ENCODE data around the gene EPX. TPM values are rescaled to one million over a fixed set of nuclear protein-coding genes. Genes with fewer than 3 reads are reported as not detected.

EPX gene
- total RNA-seq, 1 experiment from 2014 or later, result not detected

- Histone ChIP-seq H3K9ac (ENCODE audit: low read length) (no peak overlapping the region), H3K79me2 (ENCODE audit: insufficient read depth, low read length) (no peaks in the 10 kb centered on the region), H3K4me3 (replicated peaks in 1 of 2; ENCODE audit: low read depth in 1 of 2, low read length in 2 of 2) (no peak overlapping the region), H3K36me3 (ENCODE audit: control insufficient read depth in 1 of 2, insufficient read depth in 2 of 2, low read length in 2 of 2) (peaks cover 5 to 15% of the 10 kb centered on the region in 2 experiments; a peak in 3 of 4 replicates), H3K27ac (ENCODE audit: low read depth, low read length) (no peak overlapping the region), H3K4me2 (ENCODE audit: low read length) (no peak overlapping the region), H3K27me3 (ENCODE audit: insufficient read depth, low read length) (no peaks in the 10 kb centered on the region), H3K9me3 (ENCODE audit: control insufficient read depth in 1 of 2, insufficient read depth in 1 of 2, low read depth in 1 of 2, low read length in 2 of 2) (no peaks in the 10 kb centered on the region), H3K9me2 (ENCODE audit: insufficient read depth) (no peaks in the 10 kb centered on the region), H3K4me1 (ENCODE audit: control insufficient read depth in 1 of 2, insufficient read depth in 2 of 2, low read length in 2 of 2) (no peaks in the 10 kb centered on the region), H2AFZ (ENCODE audit: low read depth, low read length, poor library complexity, severe bottlenecking) (no peak overlapping the region), H4K20me1 (ENCODE audit: insufficient read depth) (no peaks in the 10 kb centered on the region)
- RAD21 ChIA-PET (ENCODE audit: low non-redundant PET in 1 of 2, low total read pairs in 2 of 2, uncharacterized antibody in 2 of 2, unreplicated experiment in 2 of 2), result no interaction called here
- intact Hi-C loops (cut with micrococcal nuclease), result no loop called here
- DNase-seq (ENCODE audit: low read depth, low spot score) (no peak), ATAC-seq (no peak)
- POLR2A ChIA-PET, result no interaction called here
- CTCF ChIA-PET, result no interaction called here
- no TSS peak for BruUV-seq (replicated peaks)
- no peak for TF ChIP-seq EZH2 (IDR thresholded peaks at IDR 0.05)
- no peak for TF ChIP-seq MAX (IDR thresholded peaks at IDR 0.05)
- no peak for TF ChIP-seq SIN3A (IDR thresholded peaks at IDR 0.05; ENCODE audit: low read depth)
- no peak for TF ChIP-seq ZNF274 (IDR thresholded peaks at IDR 0.05; ENCODE audit: low read depth, low read length)
- TF ChIP-seq CEBPB (IDR thresholded peaks at IDR 0.05; ENCODE audit: low read depth), result no peak
- TF ChIP-seq, protein P1, sequence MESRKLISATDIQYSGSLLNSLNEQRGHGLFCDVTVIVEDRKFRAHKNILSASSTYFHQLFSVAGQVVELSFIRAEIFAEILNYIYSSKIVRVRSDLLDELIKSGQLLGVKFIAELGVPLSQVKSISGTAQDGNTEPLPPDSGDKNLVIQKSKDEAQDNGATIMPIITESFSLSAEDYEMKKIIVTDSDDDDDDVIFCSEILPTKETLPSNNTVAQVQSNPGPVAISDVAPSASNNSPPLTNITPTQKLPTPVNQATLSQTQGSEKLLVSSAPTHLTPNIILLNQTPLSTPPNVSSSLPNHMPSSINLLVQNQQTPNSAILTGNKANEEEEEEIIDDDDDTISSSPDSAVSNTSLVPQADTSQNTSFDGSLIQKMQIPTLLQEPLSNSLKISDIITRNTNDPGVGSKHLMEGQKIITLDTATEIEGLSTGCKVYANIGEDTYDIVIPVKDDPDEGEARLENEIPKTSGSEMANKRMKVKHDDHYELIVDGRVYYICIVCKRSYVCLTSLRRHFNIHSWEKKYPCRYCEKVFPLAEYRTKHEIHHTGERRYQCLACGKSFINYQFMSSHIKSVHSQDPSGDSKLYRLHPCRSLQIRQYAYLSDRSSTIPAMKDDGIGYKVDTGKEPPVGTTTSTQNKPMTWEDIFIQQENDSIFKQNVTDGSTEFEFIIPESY (IDR thresholded peaks at IDR 0.05; ENCODE audit: extremely low read depth, insufficient replicate concordance, low read length), result no peak
- no peak for TF ChIP-seq EZH2phosphoT487 (IDR thresholded peaks at IDR 0.05; ENCODE audit: borderline replicate concordance)
- TF ChIP-seq TCF7L2 (IDR thresholded peaks at IDR 0.05; ENCODE audit: borderline replicate concordance, extremely low read depth, insufficient read depth, insufficient read length), result no peak
- TF ChIP-seq, protein P2, sequence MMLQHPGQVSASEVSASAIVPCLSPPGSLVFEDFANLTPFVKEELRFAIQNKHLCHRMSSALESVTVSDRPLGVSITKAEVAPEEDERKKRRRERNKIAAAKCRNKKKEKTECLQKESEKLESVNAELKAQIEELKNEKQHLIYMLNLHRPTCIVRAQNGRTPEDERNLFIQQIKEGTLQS (IDR thresholded peaks at IDR 0.05), result no peak
- TF ChIP-seq RAD21 (IDR thresholded peaks at IDR 0.05; ENCODE audit: low read depth), result no peak
- no peak for TF ChIP-seq POLR2A (IDR thresholded peaks at IDR 0.05; ENCODE audit: borderline replicate concordance, extremely low read depth, insufficient read depth, insufficient read length)
- no peak for TF ChIP-seq SRF (IDR thresholded peaks at IDR 0.05; ENCODE audit: low read depth)
- no peak for TF ChIP-seq EGR1 (IDR thresholded peaks at IDR 0.05; ENCODE audit: low read depth)
- TF ChIP-seq ZFX (IDR thresholded peaks at IDR 0.05), result no peak
- TF ChIP-seq CBX3 (IDR thresholded peaks at IDR 0.05; ENCODE audit: low read depth), result no peak
- TF ChIP-seq, protein P3, sequence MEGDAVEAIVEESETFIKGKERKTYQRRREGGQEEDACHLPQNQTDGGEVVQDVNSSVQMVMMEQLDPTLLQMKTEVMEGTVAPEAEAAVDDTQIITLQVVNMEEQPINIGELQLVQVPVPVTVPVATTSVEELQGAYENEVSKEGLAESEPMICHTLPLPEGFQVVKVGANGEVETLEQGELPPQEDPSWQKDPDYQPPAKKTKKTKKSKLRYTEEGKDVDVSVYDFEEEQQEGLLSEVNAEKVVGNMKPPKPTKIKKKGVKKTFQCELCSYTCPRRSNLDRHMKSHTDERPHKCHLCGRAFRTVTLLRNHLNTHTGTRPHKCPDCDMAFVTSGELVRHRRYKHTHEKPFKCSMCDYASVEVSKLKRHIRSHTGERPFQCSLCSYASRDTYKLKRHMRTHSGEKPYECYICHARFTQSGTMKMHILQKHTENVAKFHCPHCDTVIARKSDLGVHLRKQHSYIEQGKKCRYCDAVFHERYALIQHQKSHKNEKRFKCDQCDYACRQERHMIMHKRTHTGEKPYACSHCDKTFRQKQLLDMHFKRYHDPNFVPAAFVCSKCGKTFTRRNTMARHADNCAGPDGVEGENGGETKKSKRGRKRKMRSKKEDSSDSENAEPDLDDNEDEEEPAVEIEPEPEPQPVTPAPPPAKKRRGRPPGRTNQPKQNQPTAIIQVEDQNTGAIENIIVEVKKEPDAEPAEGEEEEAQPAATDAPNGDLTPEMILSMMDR (IDR thresholded peaks at IDR 0.05 in 2 of 3, conservative IDR thresholded peaks at IDR 0.05 in 1 of 3; ENCODE audit: borderline replicate concordance in 1 of 3, insufficient read depth in 1 of 3, low read depth in 2 of 3, low read length in 2 of 3), result no peak
- TF ChIP-seq, protein P4, sequence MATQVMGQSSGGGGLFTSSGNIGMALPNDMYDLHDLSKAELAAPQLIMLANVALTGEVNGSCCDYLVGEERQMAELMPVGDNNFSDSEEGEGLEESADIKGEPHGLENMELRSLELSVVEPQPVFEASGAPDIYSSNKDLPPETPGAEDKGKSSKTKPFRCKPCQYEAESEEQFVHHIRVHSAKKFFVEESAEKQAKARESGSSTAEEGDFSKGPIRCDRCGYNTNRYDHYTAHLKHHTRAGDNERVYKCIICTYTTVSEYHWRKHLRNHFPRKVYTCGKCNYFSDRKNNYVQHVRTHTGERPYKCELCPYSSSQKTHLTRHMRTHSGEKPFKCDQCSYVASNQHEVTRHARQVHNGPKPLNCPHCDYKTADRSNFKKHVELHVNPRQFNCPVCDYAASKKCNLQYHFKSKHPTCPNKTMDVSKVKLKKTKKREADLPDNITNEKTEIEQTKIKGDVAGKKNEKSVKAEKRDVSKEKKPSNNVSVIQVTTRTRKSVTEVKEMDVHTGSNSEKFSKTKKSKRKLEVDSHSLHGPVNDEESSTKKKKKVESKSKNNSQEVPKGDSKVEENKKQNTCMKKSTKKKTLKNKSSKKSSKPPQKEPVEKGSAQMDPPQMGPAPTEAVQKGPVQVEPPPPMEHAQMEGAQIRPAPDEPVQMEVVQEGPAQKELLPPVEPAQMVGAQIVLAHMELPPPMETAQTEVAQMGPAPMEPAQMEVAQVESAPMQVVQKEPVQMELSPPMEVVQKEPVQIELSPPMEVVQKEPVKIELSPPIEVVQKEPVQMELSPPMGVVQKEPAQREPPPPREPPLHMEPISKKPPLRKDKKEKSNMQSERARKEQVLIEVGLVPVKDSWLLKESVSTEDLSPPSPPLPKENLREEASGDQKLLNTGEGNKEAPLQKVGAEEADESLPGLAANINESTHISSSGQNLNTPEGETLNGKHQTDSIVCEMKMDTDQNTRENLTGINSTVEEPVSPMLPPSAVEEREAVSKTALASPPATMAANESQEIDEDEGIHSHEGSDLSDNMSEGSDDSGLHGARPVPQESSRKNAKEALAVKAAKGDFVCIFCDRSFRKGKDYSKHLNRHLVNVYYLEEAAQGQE (IDR thresholded peaks at IDR 0.05; ENCODE audit: low read depth), result no peak
- no peak for TF ChIP-seq JUND (IDR thresholded peaks at IDR 0.05)
- no peak for TF ChIP-seq YY1 (IDR thresholded peaks at IDR 0.05; ENCODE audit: extremely low read depth, insufficient replicate concordance, low read depth, low read length)
Measured at GRCh38 chr17:58207451-58207850, 14.9 kb downstream of the EPX start.
